Lung (tissue), 12 donors: ENCODE results near the gene CEP70. TPM values are rescaled to one million over a fixed set of nuclear protein-coding genes. Genes with fewer than 3 reads are reported as not detected.

ENCODE experiments used
- ATAC-seq: fragments of 200-7000 bp; cut with Tn5 transposase; one replicate; pipeline ENCODE4 v1.9.1; 2020; ENCODE audit warnings: moderate number of reproducible peaks; ENCODE audit not compliant: insufficient read depth, low FRiP score
- DNase-seq, 3 donors: peaks; one replicate each; pipeline ENCODE4 v3.0.0-alpha.2; 2013 to 2017
- H3K27ac ChIP-seq, 2 donors: one replicate each; pipeline ENCODE4 v1.5.1; 2013; ENCODE audit warnings: mild to moderate bottlenecking in 2 of 2, moderate library complexity in 2 of 2, control low read depth in 1 of 2, inconsistent platforms in 1 of 2, low read depth in 1 of 2, low read length in 1 of 2
- H3K27me3 ChIP-seq, 3 donors: one replicate each; pipeline ENCODE4 v1.5.1; 2013; ENCODE audit warnings: low read length in 2 of 3; ENCODE audit not compliant: control insufficient read depth in 3 of 3, insufficient read depth in 3 of 3
- H3K36me3 ChIP-seq, 4 donors: one replicate each; pipeline ENCODE4 v1.5.1; 2013; ENCODE audit warnings: low read length in 4 of 4, mild to moderate bottlenecking in 1 of 4, moderate library complexity in 1 of 4; ENCODE audit not compliant: control insufficient read depth in 4 of 4, insufficient read depth in 4 of 4
- H3K4me1 ChIP-seq, 5 donors: one replicate each; pipeline ENCODE4 v1.5.1; 2013; ENCODE audit warnings: low read length in 5 of 5, mild to moderate bottlenecking in 2 of 5, moderate library complexity in 1 of 5; ENCODE audit not compliant: control insufficient read depth in 5 of 5, insufficient read depth in 5 of 5
- H3K4me3 ChIP-seq: one replicate; pipeline ENCODE4 v1.5.1; 2013; ENCODE audit warnings: mild to moderate bottlenecking, control low read depth, moderate library complexity
- H3K9ac ChIP-seq, 2 donors: one replicate each; pipeline ENCODE4 v1.5.1; 2013; ENCODE audit warnings: low read length in 2 of 2, control low read depth in 1 of 2; ENCODE audit not compliant: insufficient read depth in 1 of 2
- H3K9me3 ChIP-seq, 4 donors: one replicate each; pipeline ENCODE4 v1.5.1; 2013; ENCODE audit warnings: low read length in 3 of 4, mild to moderate bottlenecking in 1 of 4, moderate library complexity in 1 of 4; ENCODE audit not compliant: control insufficient read depth in 4 of 4, insufficient read depth in 3 of 4
- WGBS, 2 donors: extraction: QIAGEN DNeasy Blood & Tissue Kit; methylation state at CpG; one replicate each; pipeline ENCODE4 v1.1.7; 2013; 5-methylcytosine and 5-hydroxymethylcytosine counted together
- polyA plus RNA-seq, 2 donors: library from polyadenylated mRNA; stranded (reverse); fragments of 200-250 nt; gene quantifications; one replicate each; pipeline ENCODE4 v1.2.1, GENCODE V29; 2013
- total RNA-seq, 2 donors: library from RNA; depleted of rRNA in 1 of 2; stranded (reverse); fragments of >200 nt in 1 of 2; gene quantifications; one replicate each; pipeline ENCODE4 v1.2.1, GENCODE V29; 2014 to 2021
- TF ChIP-seq, protein P1 (sequence below): IDR thresholded peaks from 2 replicates; pipeline ENCODE4 v1.5.1; 2012; ENCODE audit warnings: mild to moderate bottlenecking; ENCODE audit errors: control extremely low read depth, extremely low read depth
- donor health status: control.
- donor health status: control.
- donor health status: Bipolar disorder and iron deficiency.
- donor health status: healthy.
- donor health status: DM: yes; HTN: yes; CAD: no.

The CEP70 gene
- total and polyA plus RNA-seq, 4 donors, result 19.5 to 137 (median 32.5) TPM

- no peak overlapping the region for H3K9ac ChIP-seq
- H3K4me1 ChIP-seq, result peaks cover 0 to 10% (median 0%) of the 10 kb centered on the region in 5 donors
- ATAC-seq, result peak; percentile 20
- peaks cover 0 to 12% (median 0%) of the 10 kb centered on the region in 4 donors for H3K36me3 ChIP-seq
- peak; percentile 62 to 82 (median 71) for DNase-seq
- TF ChIP-seq, protein P1, sequence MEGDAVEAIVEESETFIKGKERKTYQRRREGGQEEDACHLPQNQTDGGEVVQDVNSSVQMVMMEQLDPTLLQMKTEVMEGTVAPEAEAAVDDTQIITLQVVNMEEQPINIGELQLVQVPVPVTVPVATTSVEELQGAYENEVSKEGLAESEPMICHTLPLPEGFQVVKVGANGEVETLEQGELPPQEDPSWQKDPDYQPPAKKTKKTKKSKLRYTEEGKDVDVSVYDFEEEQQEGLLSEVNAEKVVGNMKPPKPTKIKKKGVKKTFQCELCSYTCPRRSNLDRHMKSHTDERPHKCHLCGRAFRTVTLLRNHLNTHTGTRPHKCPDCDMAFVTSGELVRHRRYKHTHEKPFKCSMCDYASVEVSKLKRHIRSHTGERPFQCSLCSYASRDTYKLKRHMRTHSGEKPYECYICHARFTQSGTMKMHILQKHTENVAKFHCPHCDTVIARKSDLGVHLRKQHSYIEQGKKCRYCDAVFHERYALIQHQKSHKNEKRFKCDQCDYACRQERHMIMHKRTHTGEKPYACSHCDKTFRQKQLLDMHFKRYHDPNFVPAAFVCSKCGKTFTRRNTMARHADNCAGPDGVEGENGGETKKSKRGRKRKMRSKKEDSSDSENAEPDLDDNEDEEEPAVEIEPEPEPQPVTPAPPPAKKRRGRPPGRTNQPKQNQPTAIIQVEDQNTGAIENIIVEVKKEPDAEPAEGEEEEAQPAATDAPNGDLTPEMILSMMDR, result no peak
- no peaks in the 10 kb centered on the region for H3K27me3 ChIP-seq
- no peak overlapping the region for H3K4me3 ChIP-seq
- peak overlapping the region in 1 of 2 donors; percentile 44 for H3K27ac ChIP-seq
- WGBS, 2 donors, result 67 to 85% methylated on average over 6 of the region's 6 CpGs
- no peaks in the 10 kb centered on the region for H3K9me3 ChIP-seq
These were observed 124.2 kb downstream of the CEP70 start for GRCh38 chr3:138469874-138470273.

- TF ChIP-seq, protein P1, result no peak
- Histone ChIP-seq H3K4me1 (peaks cover 0 to 10% (median 0%) of the 10 kb centered on the region in 5 donors), H3K36me3 (peaks cover 0 to 12% (median 0%) of the 10 kb centered on the region in 4 donors), H3K9ac (no peak overlapping the region), H3K4me3 (no peak overlapping the region), H3K9me3 (no peaks in the 10 kb centered on the region), H3K27me3 (no peaks in the 10 kb centered on the region), H3K27ac (peak overlapping the region in 1 of 2 donors; percentile 63)
- ATAC-seq (no peak), DNase-seq (no peak)
- 75 to 89% methylated on average over 2 of the region's 2 CpGs for WGBS, 2 donors
These were observed 125.2 kb downstream of the CEP70 start for GRCh38 chr3:138468886-138469285.

- Histone ChIP-seq H3K9ac (no peak overlapping the region), H3K27ac (peak overlapping the region in 1 of 2 donors; percentile 63), H3K36me3 (peaks cover 0 to 12% (median 0%) of the 10 kb centered on the region in 4 donors), H3K4me1 (peaks cover 0 to 10% (median 0%) of the 10 kb centered on the region in 5 donors), H3K9me3 (no peaks in the 10 kb centered on the region), H3K27me3 (no peaks in the 10 kb centered on the region), H3K4me3 (no peak overlapping the region)
- TF ChIP-seq, protein P1, result no peak
- DNase-seq (no peak), ATAC-seq (no peak)
- WGBS, 2 donors, result 83 to 84% methylated on average over 6 of the region's 6 CpGs
These were observed 125.6 kb downstream of the CEP70 start for GRCh38 chr3:138468451-138468850.

DNA sequence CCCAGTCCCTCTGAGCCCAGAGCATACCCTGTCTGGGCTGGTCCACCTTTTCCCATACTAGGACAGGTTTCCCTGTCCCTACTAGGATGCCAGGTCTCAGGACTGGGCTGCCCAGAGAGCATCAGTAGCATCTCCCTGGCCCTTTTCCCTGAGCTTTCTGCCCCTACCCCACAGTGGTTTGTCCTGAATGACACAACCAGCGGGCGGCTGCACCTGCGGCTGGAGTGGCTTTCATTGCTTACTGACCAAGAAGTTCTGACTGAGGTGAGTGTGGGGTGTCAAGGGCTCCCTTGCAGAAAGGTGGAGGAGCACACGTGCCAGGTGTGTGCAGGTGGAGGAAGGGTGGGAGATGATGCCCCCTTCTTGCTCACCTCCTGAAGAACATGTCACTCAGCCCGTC, 126.1 kb downstream of the CEP70 start:
- TF ChIP-seq, protein P1, result no peak
- Histone ChIP-seq H3K4me1 (peaks cover 0 to 10% (median 0%) of the 10 kb centered on the region in 5 donors), H3K4me3 (no peak overlapping the region), H3K9ac (no peak overlapping the region), H3K27ac (no peak overlapping the region), H3K9me3 (no peaks in the 10 kb centered on the region), H3K36me3 (peaks cover 0 to 12% (median 0%) of the 10 kb centered on the region in 4 donors), H3K27me3 (no peaks in the 10 kb centered on the region)
- 86 to 88% methylated on average over 5 of the region's 5 CpGs for WGBS, 2 donors
- ATAC-seq, result no peak
- no peak for DNase-seq
